Measurements from ENCODE around the gene FGF18. TPM values are rescaled to one million over a fixed set of nuclear protein-coding genes. Genes with fewer than 3 reads are reported as not detected.

Gene FGF18
- total and polyA plus RNA-seq, 10 of the 15 experiments (the other 5 are each of a cell fraction or from before 2014, with no cell fraction given): 0.03 to 0.10 (median 0.06) TPM; not detected in 5

DNA sequence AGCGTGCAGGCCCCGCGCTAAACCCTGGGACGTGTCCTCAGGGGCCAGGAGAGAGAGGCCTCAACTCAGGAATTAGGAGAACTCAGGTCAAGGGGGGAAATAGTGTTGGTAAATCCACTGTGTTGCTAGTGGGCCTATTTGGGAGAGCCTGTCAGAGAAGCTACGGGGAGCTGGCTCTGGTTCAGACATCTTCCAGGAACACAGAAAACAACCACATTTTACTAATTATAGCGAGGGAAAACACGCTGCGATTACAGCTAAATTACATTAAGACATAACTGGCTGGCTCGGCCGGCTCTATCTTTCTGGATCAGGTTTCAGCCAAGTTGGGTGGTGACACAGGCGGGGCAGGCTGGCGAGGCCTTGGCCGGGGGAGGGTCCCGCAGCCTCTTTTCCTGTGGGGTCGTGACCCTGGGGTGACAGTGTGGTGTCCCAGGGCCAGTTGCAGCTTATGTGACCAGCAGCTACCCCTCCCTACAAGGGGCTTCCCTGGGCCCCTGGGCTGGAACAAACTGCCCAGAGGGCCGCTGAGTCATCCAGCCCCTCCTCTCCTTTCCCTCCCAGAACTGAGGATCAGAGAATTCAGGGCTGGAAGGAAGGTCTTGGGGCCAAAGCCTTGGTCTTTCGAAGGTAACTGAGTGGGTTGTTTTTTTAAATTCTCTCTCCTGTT is 75.1 kb downstream of the FGF18 start:
- WGBS (ENCODE audit: insufficient coverage, insufficient replicate concordance, low lambda C conversion rate, missing lambda C conversion rate): 46% methylated on average over 17 of the region's 17 CpGs
- H3K79me2 ChIP-seq (ENCODE audit: control insufficient read depth, insufficient read depth, low read length): no peaks in the 10 kb centered on the region
- no peaks in the 10 kb centered on the region for H3K9me3 ChIP-seq (replicated peaks; ENCODE audit: control insufficient read depth, insufficient read depth, low read length)
- ChIA-PET POLR2A (no interaction called here), RAD21 (ENCODE audit: unreplicated experiment) (no interaction called here), CTCF (interaction anchor here (0.5 to 1.4 kb wide), 2 partner anchors 9 to 287 kb away, joined by 3 to 4 read pairs; no protein-coding TSS in a partner anchor), SMC1A (ENCODE audit: uncharacterized antibody, unreplicated experiment) (no interaction called here)
- no peak overlapping the region for H3K9ac ChIP-seq (ENCODE audit: control insufficient read depth, insufficient read depth, low read length)
- H3K4me3 ChIP-seq: no peak overlapping the region
- H3K27me3 ChIP-seq (replicated peaks in 1 of 2; ENCODE audit: control insufficient read depth in 2 of 2, insufficient read depth in 2 of 2, low read length in 1 of 2): no peaks in the 10 kb centered on the region; a peak in 1 of 4 replicates
- in situ Hi-C loops (cut with MboI) (no loop called here), intact Hi-C loops (cut with micrococcal nuclease; ENCODE audit: unreplicated experiment) (no loop called here)
- no peak overlapping the region for H2AFZ ChIP-seq (ENCODE audit: control insufficient read depth, low read depth, low read length)
- no peak for ATAC-seq
- BruUV-seq (replicated peaks): no TSS peak
- no peak overlapping the region for H3K27ac ChIP-seq (ENCODE audit: control insufficient read depth, insufficient read depth)
- DNase-seq (ENCODE audit: low read depth, low spot score): no peak
- H3K36me3 ChIP-seq (ENCODE audit: control insufficient read depth in 2 of 2, insufficient read depth in 2 of 2, low read length in 1 of 2): no peaks in the 10 kb centered on the region
- no peaks in the 10 kb centered on the region for H4K20me1 ChIP-seq (ENCODE audit: control insufficient read depth, insufficient read depth)
- no peaks in the 10 kb centered on the region for H3K4me1 ChIP-seq (ENCODE audit: control insufficient read depth, insufficient read depth, low read length)
- FAIRE-seq: no peak
- no peak overlapping the region for H3K4me2 ChIP-seq (ENCODE audit: control insufficient read depth, insufficient read depth)
- TF ChIP-seq SPI1 (IDR thresholded peaks at IDR 0.05; ENCODE audit: borderline replicate concordance, insufficient read depth, low read depth, low read length): no peak
- TF ChIP-seq ATF2 (IDR thresholded peaks at IDR 0.05; ENCODE audit: low read length): no peak
- no peak for TF ChIP-seq SMARCA5 (IDR thresholded peaks at IDR 0.05)
- TF ChIP-seq NFIC (IDR thresholded peaks at IDR 0.05; ENCODE audit: low read depth, low read length): no peak
- TF ChIP-seq MAX (IDR thresholded peaks at IDR 0.05; ENCODE audit: low read depth, low read length): no peak
- TF ChIP-seq ZBTB4 (CRISPR knock-in tag; IDR thresholded peaks at IDR 0.05): no peak
- no peak for TF ChIP-seq NFXL1 (IDR thresholded peaks at IDR 0.05; ENCODE audit: borderline replicate concordance)
